GM23338 (cell line): ENCODE results near the gene PLEK. TPM values are rescaled to one million over a fixed set of nuclear protein-coding genes. Genes with fewer than 3 reads are reported as not detected.

Source experiments
- ATAC-seq: fragments of 200-7000 bp; cut with Tn5 transposase; 3 replicates; pipeline ENCODE4 v1.9.1; 2020
- DNase-seq: peaks from one replicate; pipeline ENCODE4 v3.0.0-alpha.2; 2015; ENCODE audit warnings: low spot score
- H2AFZ ChIP-seq: fragments of 200-600 bp; sonication (generic); 2 replicates; pipeline ENCODE4 v1.8.0; 2016; ENCODE audit warnings: antibody characterized with exemption, mild to moderate bottlenecking, moderate library complexity
- H3F3A ChIP-seq: fragments of 200-600 bp; sonication (generic); replicated peaks from 2 replicates; pipeline ENCODE4 v1.8.0; 2017; ENCODE audit warnings: antibody characterized with exemption, mixed run types, low read depth
- H3K27ac ChIP-seq: fragments of 200-600 bp; sonication (generic); 2 replicates; pipeline ENCODE4 v1.6.1; 2016; ENCODE audit warnings: low read depth
- H3K27me3 ChIP-seq: fragments of 200-600 bp; sonication (generic); 2 replicates; pipeline ENCODE4 v1.8.0; 2016; ENCODE audit warnings: mild to moderate bottlenecking, mixed run types, moderate library complexity; ENCODE audit not compliant: insufficient read depth
- H3K36me3 ChIP-seq: fragments of 200-600 bp; sonication (generic); 2 replicates; pipeline ENCODE4 v1.8.0; 2016; ENCODE audit warnings: mild to moderate bottlenecking; ENCODE audit not compliant: insufficient read depth
- H3K4me1 ChIP-seq: fragments of 200-600 bp; sonication (generic); 2 replicates; pipeline ENCODE4 v1.8.0; 2016; ENCODE audit warnings: mild to moderate bottlenecking, moderate library complexity; ENCODE audit not compliant: insufficient read depth
- H3K4me2 ChIP-seq: fragments of 200-600 bp; sonication (generic); 2 replicates; pipeline ENCODE4 v1.7.1; 2017; ENCODE audit warnings: mixed run types
- H3K4me3 ChIP-seq: fragments of 200-600 bp; sonication (generic); 2 replicates; pipeline ENCODE4 v1.6.1; 2016; ENCODE audit warnings: mixed run types
- H3K79me2 ChIP-seq: fragments of 200-600 bp; sonication (generic); replicated peaks from 2 replicates; pipeline ENCODE4 v1.8.0; 2017; ENCODE audit warnings: mild to moderate bottlenecking; ENCODE audit not compliant: insufficient read depth
- H3K9me2 ChIP-seq: fragments of 200-600 bp; sonication (generic); 2 replicates; pipeline ENCODE4 v1.8.0; 2017; ENCODE audit not compliant: insufficient read depth
- H4K20me1 ChIP-seq: fragments of 200-600 bp; sonication (generic); replicated peaks from 2 replicates; pipeline ENCODE4 v1.8.0; 2017; ENCODE audit warnings: mild to moderate bottlenecking; ENCODE audit not compliant: insufficient read depth
- H3K27ac Mint-ChIP-seq: 2 replicates; pipeline ENCODE4 v1.8.0; 2020; ENCODE audit warnings: inconsistent platforms, mild to moderate bottlenecking, moderate library complexity, mixed read lengths
- H3K27me3 Mint-ChIP-seq: 3 replicates; pipeline ENCODE4 v1.8.0; 2022; ENCODE audit warnings: low read depth, mild to moderate bottlenecking, moderate library complexity, mixed read lengths, inconsistent platforms; ENCODE audit not compliant: insufficient read depth, poor library complexity
- H3K36me3 Mint-ChIP-seq: 3 replicates; pipeline ENCODE4 v1.8.0; 2021; ENCODE audit warnings: low read depth, mild to moderate bottlenecking, inconsistent platforms, moderate library complexity, mixed read lengths
- H3K4me1 Mint-ChIP-seq: 3 replicates; pipeline ENCODE4 v1.8.0; 2020; ENCODE audit warnings: mild to moderate bottlenecking, inconsistent platforms, mixed read lengths
- H3K4me3 Mint-ChIP-seq: 3 replicates; pipeline ENCODE4 v1.8.0; 2021; ENCODE audit warnings: moderate library complexity, mild to moderate bottlenecking, inconsistent platforms, mixed read lengths
- H3K9me3 Mint-ChIP-seq: 3 replicates; pipeline ENCODE4 v1.8.0; 2020; ENCODE audit warnings: moderate library complexity, mild to moderate bottlenecking, inconsistent platforms, mixed read lengths
- CREB1 ChIP-seq: fragments of 250-450 bp; sonication (Bioruptor Pico); IDR thresholded peaks from 2 replicates; pipeline ENCODE4 v1.5.0; 2020; ENCODE audit warnings: low read depth, mild to moderate bottlenecking, moderate library complexity
- EZH2 ChIP-seq: fragments of 200-600 bp; sonication (generic); IDR thresholded peaks from one replicate; pipeline ENCODE4 v1.8.0; 2017; ENCODE audit warnings: antibody characterized with exemption, mild to moderate bottlenecking, low read depth; ENCODE audit not compliant: unreplicated experiment
- EZH2phosphoT487 ChIP-seq: fragments of 200-600 bp; sonication (generic); IDR thresholded peaks from one replicate; pipeline ENCODE4 v1.8.1; 2018; ENCODE audit warnings: antibody characterized with exemption; ENCODE audit not compliant: unreplicated experiment
- JUNB ChIP-seq: IDR thresholded peaks from one replicate; pipeline ENCODE4 v1.6.1; 2016; ENCODE audit warnings: antibody characterized with exemption; ENCODE audit not compliant: unreplicated experiment
- NANOG ChIP-seq: IDR thresholded peaks from 2 replicates; pipeline ENCODE4 v1.6.1; 2016; ENCODE audit warnings: antibody characterized with exemption, borderline replicate concordance
- POLR2AphosphoS5 ChIP-seq: IDR thresholded peaks from 2 replicates; pipeline ENCODE4 v1.6.1; 2016; ENCODE audit warnings: antibody characterized with exemption, low read depth
- STAT1 ChIP-seq: IDR thresholded peaks from one replicate; pipeline ENCODE4 v1.6.1; 2016; ENCODE audit warnings: antibody characterized with exemption; ENCODE audit not compliant: unreplicated experiment
- ZNF114 ChIP-seq: fragments of 250-450 bp; sonication (Bioruptor Pico); IDR thresholded peaks from 2 replicates; pipeline ENCODE4 v1.5.0; 2020; ENCODE audit warnings: mild to moderate bottlenecking, moderate library complexity
- polyA plus RNA-seq: library from polyadenylated mRNA; unstranded; fragments of >200 nt; fragmentation: Nextera tagmentation; extraction: Ambion mirVana; gene quantifications from 2 replicates; pipeline ENCODE4 v1.2.1, GENCODE V29; 2016
- total RNA-seq: library from RNA; depleted of rRNA; stranded (reverse); fragments of >200 nt; shearing (Covaris generic); gene quantifications from 2 replicates; pipeline ENCODE4 v1.2.3, GENCODE V29; 2014
- TF ChIP-seq, protein P1 (sequence below): IDR thresholded peaks from one replicate; pipeline ENCODE4 v1.6.1; 2018; ENCODE audit warnings: antibody characterized with exemption; ENCODE audit not compliant: unreplicated experiment
- TF ChIP-seq, protein P2 (sequence below), 2 experiments: fragments of 200-600 bp in 1 of 2; sonication (generic) in 1 of 2; conservative IDR thresholded peaks; 2 replicates each; pipeline versions ENCODE4 v1.5.1 to v1.6.1; 2016 to 2017; ENCODE audit warnings: antibody characterized with exemption in 2 of 2, low read depth in 2 of 2, mild to moderate bottlenecking in 2 of 2, moderate library complexity in 1 of 2

Gene PLEK
- total and polyA plus RNA-seq, 2 experiments from 2014 or later: 0.06 TPM; not detected in 1

DNA sequence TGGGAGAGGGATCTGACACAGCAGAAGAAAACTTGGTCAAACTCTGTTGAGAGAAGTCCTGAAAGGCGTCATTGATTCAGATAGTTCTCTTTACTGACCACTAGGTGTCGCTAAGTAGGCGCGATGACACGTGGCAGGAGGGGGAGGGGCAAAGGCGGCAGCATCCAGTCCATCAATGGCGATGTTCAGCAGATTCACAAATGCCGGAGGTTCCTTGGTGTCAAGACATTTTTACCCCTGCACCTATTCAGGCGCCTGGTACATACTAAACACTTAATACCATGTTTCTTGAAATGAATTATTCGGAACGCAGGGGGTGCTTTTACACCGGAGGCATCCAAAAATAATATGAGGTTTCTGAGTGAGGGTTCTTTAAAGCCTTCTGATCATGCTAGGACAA is 3.0 kb upstream of the PLEK start:
- Histone ChIP-seq H3K27ac (no peak overlapping the region), H3K36me3 (no peaks in the 10 kb centered on the region), H3K4me1 (no peaks in the 10 kb centered on the region), H3K4me2 (no peak overlapping the region), H3K9me2 (no peaks in the 10 kb centered on the region), H3K4me3 (no peak overlapping the region), H3K79me2 (no peaks in the 10 kb centered on the region), H3K27me3 (peaks cover 10% of the 10 kb centered on the region), H2AFZ (peak overlapping the region; percentile 83; the same call in 1 of the 2 replicates), H4K20me1 (no peaks in the 10 kb centered on the region), H3F3A (no peaks in the 10 kb centered on the region)
- peaks cover 14% of the 10 kb centered on the region for H3K27me3 Mint-ChIP-seq
- peak; percentile 85 for TF ChIP-seq CREB1 (CRISPR knock-in tag)
- TF ChIP-seq, protein P1, sequence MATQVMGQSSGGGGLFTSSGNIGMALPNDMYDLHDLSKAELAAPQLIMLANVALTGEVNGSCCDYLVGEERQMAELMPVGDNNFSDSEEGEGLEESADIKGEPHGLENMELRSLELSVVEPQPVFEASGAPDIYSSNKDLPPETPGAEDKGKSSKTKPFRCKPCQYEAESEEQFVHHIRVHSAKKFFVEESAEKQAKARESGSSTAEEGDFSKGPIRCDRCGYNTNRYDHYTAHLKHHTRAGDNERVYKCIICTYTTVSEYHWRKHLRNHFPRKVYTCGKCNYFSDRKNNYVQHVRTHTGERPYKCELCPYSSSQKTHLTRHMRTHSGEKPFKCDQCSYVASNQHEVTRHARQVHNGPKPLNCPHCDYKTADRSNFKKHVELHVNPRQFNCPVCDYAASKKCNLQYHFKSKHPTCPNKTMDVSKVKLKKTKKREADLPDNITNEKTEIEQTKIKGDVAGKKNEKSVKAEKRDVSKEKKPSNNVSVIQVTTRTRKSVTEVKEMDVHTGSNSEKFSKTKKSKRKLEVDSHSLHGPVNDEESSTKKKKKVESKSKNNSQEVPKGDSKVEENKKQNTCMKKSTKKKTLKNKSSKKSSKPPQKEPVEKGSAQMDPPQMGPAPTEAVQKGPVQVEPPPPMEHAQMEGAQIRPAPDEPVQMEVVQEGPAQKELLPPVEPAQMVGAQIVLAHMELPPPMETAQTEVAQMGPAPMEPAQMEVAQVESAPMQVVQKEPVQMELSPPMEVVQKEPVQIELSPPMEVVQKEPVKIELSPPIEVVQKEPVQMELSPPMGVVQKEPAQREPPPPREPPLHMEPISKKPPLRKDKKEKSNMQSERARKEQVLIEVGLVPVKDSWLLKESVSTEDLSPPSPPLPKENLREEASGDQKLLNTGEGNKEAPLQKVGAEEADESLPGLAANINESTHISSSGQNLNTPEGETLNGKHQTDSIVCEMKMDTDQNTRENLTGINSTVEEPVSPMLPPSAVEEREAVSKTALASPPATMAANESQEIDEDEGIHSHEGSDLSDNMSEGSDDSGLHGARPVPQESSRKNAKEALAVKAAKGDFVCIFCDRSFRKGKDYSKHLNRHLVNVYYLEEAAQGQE: no peak
- TF ChIP-seq, protein P2, sequence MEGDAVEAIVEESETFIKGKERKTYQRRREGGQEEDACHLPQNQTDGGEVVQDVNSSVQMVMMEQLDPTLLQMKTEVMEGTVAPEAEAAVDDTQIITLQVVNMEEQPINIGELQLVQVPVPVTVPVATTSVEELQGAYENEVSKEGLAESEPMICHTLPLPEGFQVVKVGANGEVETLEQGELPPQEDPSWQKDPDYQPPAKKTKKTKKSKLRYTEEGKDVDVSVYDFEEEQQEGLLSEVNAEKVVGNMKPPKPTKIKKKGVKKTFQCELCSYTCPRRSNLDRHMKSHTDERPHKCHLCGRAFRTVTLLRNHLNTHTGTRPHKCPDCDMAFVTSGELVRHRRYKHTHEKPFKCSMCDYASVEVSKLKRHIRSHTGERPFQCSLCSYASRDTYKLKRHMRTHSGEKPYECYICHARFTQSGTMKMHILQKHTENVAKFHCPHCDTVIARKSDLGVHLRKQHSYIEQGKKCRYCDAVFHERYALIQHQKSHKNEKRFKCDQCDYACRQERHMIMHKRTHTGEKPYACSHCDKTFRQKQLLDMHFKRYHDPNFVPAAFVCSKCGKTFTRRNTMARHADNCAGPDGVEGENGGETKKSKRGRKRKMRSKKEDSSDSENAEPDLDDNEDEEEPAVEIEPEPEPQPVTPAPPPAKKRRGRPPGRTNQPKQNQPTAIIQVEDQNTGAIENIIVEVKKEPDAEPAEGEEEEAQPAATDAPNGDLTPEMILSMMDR (conservative IDR thresholded peaks at IDR 0.05; ENCODE audit: low read depth in 2 of 2): peak; percentile 88 to 96
- peak; percentile 87 for DNase-seq
- no peaks in the 10 kb centered on the region for H3K36me3 Mint-ChIP-seq
- ATAC-seq: peak; percentile 65
- H3K27ac Mint-ChIP-seq: no peak overlapping the region
- no peak overlapping the region for H3K4me3 Mint-ChIP-seq
- H3K9me3 Mint-ChIP-seq: no peaks in the 10 kb centered on the region
- peaks cover 15% of the 10 kb centered on the region; the same call in 2 of the 3 replicates for H3K4me1 Mint-ChIP-seq

DNA sequence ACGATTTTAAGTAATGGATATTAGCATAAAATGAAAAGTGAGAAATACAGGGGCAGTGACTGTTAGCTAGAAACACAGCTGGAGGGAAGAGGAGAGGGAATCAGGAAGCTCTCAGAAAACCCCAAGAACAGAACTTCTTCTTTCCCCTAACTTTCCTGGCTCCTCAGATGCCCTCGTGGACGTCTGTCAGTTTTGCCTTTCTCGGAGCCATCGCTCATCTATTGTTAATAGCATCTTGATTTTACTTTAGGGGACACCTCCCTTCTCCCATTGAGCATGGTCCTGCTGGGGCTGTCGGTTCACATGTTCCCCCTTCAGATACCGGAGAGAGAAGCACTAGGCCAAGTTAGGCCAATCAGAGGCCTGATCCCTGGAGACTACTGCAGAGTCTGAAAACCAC is 2.3 kb upstream of the PLEK start:
- Histone ChIP-seq H3K4me3 (no peak overlapping the region), H3K9me2 (no peaks in the 10 kb centered on the region), H3K27me3 (peaks cover 10% of the 10 kb centered on the region), H3K4me1 (no peaks in the 10 kb centered on the region), H3K27ac (no peak overlapping the region), H2AFZ (0 out of 2 replicates have a peak overlapping the region, but pooled peaks have one; percentile 48), H3K79me2 (no peaks in the 10 kb centered on the region), H3K4me2 (no peak overlapping the region), H4K20me1 (no peaks in the 10 kb centered on the region), H3K36me3 (no peaks in the 10 kb centered on the region), H3F3A (no peaks in the 10 kb centered on the region)
- DNase-seq (no peak), ATAC-seq (no peak)
- Mint-ChIP-seq H3K4me3 (no peak overlapping the region), H3K36me3 (no peaks in the 10 kb centered on the region), H3K9me3 (no peaks in the 10 kb centered on the region), H3K27ac (no peak overlapping the region), H3K4me1 (peaks cover 10% of the 10 kb centered on the region; the same call in 2 of the 3 replicates), H3K27me3 (peaks cover 12% of the 10 kb centered on the region)
- no peak for TF ChIP-seq EZH2
- no peak for TF ChIP-seq ZNF114
- no peak for TF ChIP-seq NANOG
- TF ChIP-seq POLR2AphosphoS5: no peak
- no peak for TF ChIP-seq EZH2phosphoT487
- no peak for TF ChIP-seq JUNB
- TF ChIP-seq STAT1: no peak
- no peak for TF ChIP-seq CREB1 (CRISPR knock-in tag)
- TF ChIP-seq, protein P1: no peak
- TF ChIP-seq, protein P2 (conservative IDR thresholded peaks at IDR 0.05; ENCODE audit: low read depth in 2 of 2): no peak
